Uterus (tissue), 4 donors: ENCODE data around the gene TSPAN7. TPM values are rescaled to one million over a fixed set of nuclear protein-coding genes. Genes with fewer than 3 reads are reported as not detected.
A peak's percentile ranks its signal among the peaks of the same experiment; 100 is the strongest.

Experiments used
- DNase-seq, 2 donors: peaks; one replicate each; pipeline ENCODE4 v3.0.0-alpha.2; 2019 to 2020
- H3K27ac ChIP-seq, 2 donors: fragments of 200-600 bp; sonication (generic); 1 replicate in 1 of 2; 2 replicates in 1 of 2; pipeline ENCODE4 v1.5.1; 2016 to 2018
- H3K27me3 ChIP-seq, 2 donors: fragments of 200-600 bp; sonication (generic); one replicate each; pipeline ENCODE4 v1.5.1; 2018 to 2019; ENCODE audit warnings: control low read depth in 1 of 2
- H3K36me3 ChIP-seq, 2 donors: fragments of 200-600 bp; sonication (generic); one replicate each; pipeline ENCODE4 v1.5.1; 2019; ENCODE audit warnings: control low read depth in 1 of 2
- H3K4me1 ChIP-seq, 2 donors: fragments of 200-600 bp; sonication (generic); one replicate each; pipeline ENCODE4 v1.5.1; 2018 to 2019; ENCODE audit warnings: control low read depth in 1 of 2
- H3K4me3 ChIP-seq, 2 donors: fragments of 200-600 bp; sonication (generic); 1 replicate in 1 of 2; 2 replicates in 1 of 2; pipeline ENCODE4 v1.5.1; 2018 to 2019; ENCODE audit warnings: mild to moderate bottlenecking in 1 of 2
- H3K9me3 ChIP-seq, 2 donors: fragments of 200-600 bp; sonication (generic); one replicate each; pipeline ENCODE4 v1.5.1; 2019; ENCODE audit warnings: control low read depth in 1 of 2
- POLR2A ChIP-seq, 2 donors: fragments of 450-650 bp; IDR thresholded peaks; one replicate each; pipeline ENCODE4 v1.6.1; 2016; ENCODE audit warnings: antibody characterized with exemption in 2 of 2, mild to moderate bottlenecking in 1 of 2, moderate library complexity in 1 of 2
- intact Hi-C: fragments of 100-400 bp; cut with DNase I; formaldehyde crosslinking; loops from one replicate; pipeline ENCODE4 v1.15.1; 2023; ENCODE audit warnings: low total_unique reads
- total RNA-seq, 4 donors: library from RNA; depleted of rRNA in 3 of 4; stranded (reverse); fragments of >200 nt in 3 of 4; gene quantifications; one replicate each; pipeline versions ENCODE4 v1.1.0 to v1.2.4, GENCODE V29; 2014 to 2023
- TF ChIP-seq, protein P1 (sequence below), 4 experiments: fragments of 200-600 bp in 2 of 4; fragments of 450-650 bp in 2 of 4; sonication (generic) in 2 of 4; IDR thresholded peaks; one replicate each; pipeline ENCODE4 v1.5.1; 2016 to 2019; ENCODE audit warnings: antibody characterized with exemption in 4 of 4, mild to moderate bottlenecking in 2 of 4, moderate library complexity in 1 of 4
- donor health status: DM: yes; HTN: yes; CAD: no.

TSPAN7 gene
- total RNA-seq, 4 donors from 2014 or later: 22.3 to 111 (median 77.8) TPM

DNA sequence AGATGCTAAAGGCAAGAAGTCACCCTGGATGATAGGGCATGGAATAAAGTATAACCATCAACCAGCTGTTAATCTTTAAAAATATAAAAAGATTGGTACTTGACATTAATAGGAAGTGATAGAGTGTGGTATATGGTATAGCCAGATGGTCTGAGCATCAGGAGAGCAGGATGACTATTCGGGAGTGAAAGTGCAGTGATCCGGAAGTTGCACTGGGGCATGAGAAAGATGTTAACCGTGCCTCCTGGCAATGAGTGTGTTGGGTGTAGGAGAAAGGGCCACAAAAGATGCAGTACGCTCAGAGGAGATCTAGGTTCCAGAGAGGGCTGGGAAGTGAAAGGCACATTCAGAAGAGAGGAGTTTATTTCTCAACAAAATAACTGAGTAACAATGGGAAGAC lies 65.0 kb downstream of the TSPAN7 start:
- Histone ChIP-seq H3K4me3 (no peak overlapping the region), H3K27me3 (peaks cover 0 to 8% of the 10 kb centered on the region in 2 donors), H3K4me1 (no peaks in the 10 kb centered on the region), H3K9me3 (no peaks in the 10 kb centered on the region), H3K27ac (no peak overlapping the region), H3K36me3 (no peaks in the 10 kb centered on the region)
- DNase-seq: no peak
- TF ChIP-seq POLR2A (IDR thresholded peaks at IDR 0.05): no peak
- TF ChIP-seq, protein P1, sequence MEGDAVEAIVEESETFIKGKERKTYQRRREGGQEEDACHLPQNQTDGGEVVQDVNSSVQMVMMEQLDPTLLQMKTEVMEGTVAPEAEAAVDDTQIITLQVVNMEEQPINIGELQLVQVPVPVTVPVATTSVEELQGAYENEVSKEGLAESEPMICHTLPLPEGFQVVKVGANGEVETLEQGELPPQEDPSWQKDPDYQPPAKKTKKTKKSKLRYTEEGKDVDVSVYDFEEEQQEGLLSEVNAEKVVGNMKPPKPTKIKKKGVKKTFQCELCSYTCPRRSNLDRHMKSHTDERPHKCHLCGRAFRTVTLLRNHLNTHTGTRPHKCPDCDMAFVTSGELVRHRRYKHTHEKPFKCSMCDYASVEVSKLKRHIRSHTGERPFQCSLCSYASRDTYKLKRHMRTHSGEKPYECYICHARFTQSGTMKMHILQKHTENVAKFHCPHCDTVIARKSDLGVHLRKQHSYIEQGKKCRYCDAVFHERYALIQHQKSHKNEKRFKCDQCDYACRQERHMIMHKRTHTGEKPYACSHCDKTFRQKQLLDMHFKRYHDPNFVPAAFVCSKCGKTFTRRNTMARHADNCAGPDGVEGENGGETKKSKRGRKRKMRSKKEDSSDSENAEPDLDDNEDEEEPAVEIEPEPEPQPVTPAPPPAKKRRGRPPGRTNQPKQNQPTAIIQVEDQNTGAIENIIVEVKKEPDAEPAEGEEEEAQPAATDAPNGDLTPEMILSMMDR (IDR thresholded peaks at IDR 0.05): no peak
- intact Hi-C loops: no loop called here

DNA sequence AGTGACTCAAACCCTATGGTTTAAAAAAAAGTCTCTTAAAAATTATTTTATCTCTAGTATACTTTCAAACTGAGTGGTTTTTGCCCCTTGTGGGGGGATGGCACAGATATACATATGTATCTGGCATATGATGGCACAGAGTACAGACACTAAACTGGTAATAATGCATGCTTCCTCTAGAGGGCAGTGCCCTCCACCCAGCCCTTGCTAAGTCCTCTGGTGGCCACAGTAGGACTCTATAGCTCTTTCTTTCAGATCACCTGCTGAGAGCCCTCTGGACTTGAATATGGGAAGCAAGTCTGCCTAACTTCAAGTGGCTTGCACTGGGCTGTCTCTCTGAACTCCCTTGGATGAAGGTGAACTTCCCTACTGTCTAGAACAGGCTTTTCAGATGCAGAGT lies 66.3 kb downstream of the TSPAN7 start:
- DNase-seq: no peak
- Histone ChIP-seq H3K36me3 (no peaks in the 10 kb centered on the region), H3K27me3 (peaks cover 0 to 8% of the 10 kb centered on the region in 2 donors), H3K4me3 (no peak overlapping the region), H3K4me1 (no peaks in the 10 kb centered on the region), H3K9me3 (no peaks in the 10 kb centered on the region), H3K27ac (no peak overlapping the region)
- TF ChIP-seq POLR2A (IDR thresholded peaks at IDR 0.05): no peak
- TF ChIP-seq, protein P1 (IDR thresholded peaks at IDR 0.05): no peak
- intact Hi-C loops: no loop called here

DNA sequence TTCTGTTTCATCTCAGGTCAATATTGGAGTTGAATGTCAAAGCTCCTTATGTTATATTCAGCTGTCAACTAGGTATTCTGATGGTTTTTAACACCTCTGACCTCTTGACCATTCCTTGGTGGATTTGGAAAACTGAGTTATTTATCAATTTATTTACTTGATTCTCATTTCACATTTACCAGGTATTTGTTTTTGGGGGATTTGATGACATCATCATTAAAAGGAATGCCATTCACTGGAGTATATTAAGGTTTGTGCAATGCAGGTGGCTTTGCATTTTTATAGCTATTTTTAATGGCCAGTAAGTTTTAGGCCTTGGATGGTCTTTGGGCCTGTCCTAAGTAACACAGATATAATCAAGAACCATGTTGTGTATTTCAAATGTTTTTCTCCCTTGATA lies 67.2 kb downstream of the TSPAN7 start:
- intact Hi-C loops: no loop called here

DNA sequence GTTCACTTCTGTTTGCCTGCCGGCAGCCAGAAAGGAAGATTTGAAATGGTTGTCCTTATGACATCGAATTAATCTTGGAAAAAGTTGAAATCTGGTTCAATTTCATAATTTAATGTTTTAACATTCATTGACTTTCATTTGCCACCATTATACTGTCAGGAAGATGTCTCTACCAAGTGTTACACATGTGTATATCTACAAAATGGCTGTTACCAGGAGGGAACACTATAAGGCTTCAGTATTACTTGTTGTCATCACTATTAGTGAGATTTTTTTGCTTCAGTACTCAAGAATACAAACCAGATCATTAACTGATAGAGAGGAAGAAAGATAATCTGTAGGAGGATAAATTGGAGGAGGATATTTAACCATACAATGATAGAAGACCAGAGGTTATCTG lies 71.2 kb downstream of the TSPAN7 start:
- H3K4me1 ChIP-seq: no peaks in the 10 kb centered on the region
- no peaks in the 10 kb centered on the region for H3K36me3 ChIP-seq
- no peaks in the 10 kb centered on the region for H3K9me3 ChIP-seq
- H3K27ac ChIP-seq: peak overlapping the region in 1 of 2 donors; percentile 12
- no peak for DNase-seq
- intact Hi-C loops: no loop called here
- no peak overlapping the region for H3K4me3 ChIP-seq
- no peaks in the 10 kb centered on the region for H3K27me3 ChIP-seq
- TF ChIP-seq, protein P1 (IDR thresholded peaks at IDR 0.05): no peak
- TF ChIP-seq POLR2A (IDR thresholded peaks at IDR 0.05): no peak

More for the DNA sequence above, 67.2 kb downstream of the TSPAN7 start:
- no peak overlapping the region for H3K4me3 ChIP-seq
- no peaks in the 10 kb centered on the region for H3K36me3 ChIP-seq
- no peak for DNase-seq
- no peaks in the 10 kb centered on the region for H3K4me1 ChIP-seq
- TF ChIP-seq, protein P1 (IDR thresholded peaks at IDR 0.05): no peak
- TF ChIP-seq POLR2A (IDR thresholded peaks at IDR 0.05): no peak
- H3K9me3 ChIP-seq: no peaks in the 10 kb centered on the region
- H3K27me3 ChIP-seq: peaks cover 0 to 8% of the 10 kb centered on the region in 2 donors
- H3K27ac ChIP-seq: no peak overlapping the region

DNA sequence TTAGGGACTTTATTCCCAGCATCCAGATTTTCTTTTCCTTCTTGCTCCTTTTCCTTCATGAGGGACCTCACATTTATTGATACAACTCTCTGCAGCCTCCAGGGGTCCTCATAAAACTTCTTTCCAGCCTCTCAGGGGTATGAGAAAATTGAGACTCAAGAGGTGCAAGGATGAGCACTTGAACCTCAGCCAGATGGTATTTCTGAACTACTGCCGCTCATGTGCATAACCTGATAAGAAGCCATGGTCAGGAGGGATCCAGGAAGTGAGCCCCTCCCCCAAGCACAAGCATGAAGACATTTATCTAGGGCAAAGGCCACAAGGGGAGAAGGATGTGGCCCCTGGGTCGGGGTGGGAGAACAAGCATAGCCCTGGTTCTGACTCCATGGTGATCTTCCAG lies 73.3 kb downstream of the TSPAN7 start:
- intact Hi-C loops: no loop called here

More for the DNA sequence above, 73.3 kb downstream of the TSPAN7 start:
- no peak for TF ChIP-seq POLR2A (IDR thresholded peaks at IDR 0.05)
- TF ChIP-seq, protein P1 (IDR thresholded peaks at IDR 0.05): no peak
- Histone ChIP-seq H3K4me1 (no peaks in the 10 kb centered on the region), H3K27ac (no peak overlapping the region), H3K27me3 (no peaks in the 10 kb centered on the region), H3K36me3 (no peaks in the 10 kb centered on the region), H3K4me3 (no peak overlapping the region), H3K9me3 (no peaks in the 10 kb centered on the region)
- no peak for DNase-seq
